AG20443 (cell line): ENCODE results near the gene RUFY3.
"Not testable (repeated sequence)": the region's sequence is repeated elsewhere in the genome, so short reads cannot be mapped to it uniquely, and the experiment has no call there.

Source experiments
- DNase-seq: peaks from one replicate; pipeline ENCODE4 v3.0.0; 2012; ENCODE audit warnings: low spot score, mixed read lengths

RUFY3 gene

DNA sequence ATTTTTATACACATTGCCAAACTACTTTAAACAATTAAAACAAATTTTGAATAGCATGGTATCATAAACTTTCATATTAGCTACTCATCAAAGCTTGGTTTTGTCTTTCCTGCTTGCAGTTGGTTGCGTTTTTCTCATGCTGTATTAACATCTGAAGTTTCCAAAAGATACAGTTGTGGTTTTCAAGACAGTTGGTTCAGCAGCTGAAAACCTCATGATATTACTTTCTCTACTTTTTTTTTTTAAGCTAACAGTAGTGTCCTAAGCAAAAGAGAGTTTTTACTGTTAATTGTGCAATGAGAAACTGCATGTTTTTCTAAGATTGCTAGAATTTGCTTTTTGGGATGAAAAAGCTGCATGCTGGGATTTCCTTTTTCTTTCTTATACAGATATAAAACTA lies 15.2 kb downstream of the RUFY3 start:
- no peak for DNase-seq

DNA sequence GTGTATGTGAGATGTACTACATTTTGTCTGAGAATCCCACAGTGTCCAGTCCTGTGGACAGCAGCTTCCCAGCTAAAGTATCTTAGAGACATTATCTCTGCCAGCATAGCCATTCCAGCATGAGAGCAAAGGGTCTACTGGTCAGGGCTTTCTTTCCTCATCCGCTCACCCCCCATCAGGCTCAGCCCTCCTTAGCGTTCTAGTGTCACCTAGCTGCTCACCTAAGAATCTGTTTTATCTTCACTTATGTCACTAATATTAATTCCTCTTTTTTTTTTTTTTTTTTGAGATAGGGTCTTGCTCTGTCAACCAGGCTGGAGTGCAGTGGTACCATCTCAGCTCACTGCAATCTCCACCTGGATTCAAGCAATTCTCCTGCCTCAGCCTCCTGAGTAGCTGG lies 15.6 kb downstream of the RUFY3 start:
- no peak for DNase-seq

DNA sequence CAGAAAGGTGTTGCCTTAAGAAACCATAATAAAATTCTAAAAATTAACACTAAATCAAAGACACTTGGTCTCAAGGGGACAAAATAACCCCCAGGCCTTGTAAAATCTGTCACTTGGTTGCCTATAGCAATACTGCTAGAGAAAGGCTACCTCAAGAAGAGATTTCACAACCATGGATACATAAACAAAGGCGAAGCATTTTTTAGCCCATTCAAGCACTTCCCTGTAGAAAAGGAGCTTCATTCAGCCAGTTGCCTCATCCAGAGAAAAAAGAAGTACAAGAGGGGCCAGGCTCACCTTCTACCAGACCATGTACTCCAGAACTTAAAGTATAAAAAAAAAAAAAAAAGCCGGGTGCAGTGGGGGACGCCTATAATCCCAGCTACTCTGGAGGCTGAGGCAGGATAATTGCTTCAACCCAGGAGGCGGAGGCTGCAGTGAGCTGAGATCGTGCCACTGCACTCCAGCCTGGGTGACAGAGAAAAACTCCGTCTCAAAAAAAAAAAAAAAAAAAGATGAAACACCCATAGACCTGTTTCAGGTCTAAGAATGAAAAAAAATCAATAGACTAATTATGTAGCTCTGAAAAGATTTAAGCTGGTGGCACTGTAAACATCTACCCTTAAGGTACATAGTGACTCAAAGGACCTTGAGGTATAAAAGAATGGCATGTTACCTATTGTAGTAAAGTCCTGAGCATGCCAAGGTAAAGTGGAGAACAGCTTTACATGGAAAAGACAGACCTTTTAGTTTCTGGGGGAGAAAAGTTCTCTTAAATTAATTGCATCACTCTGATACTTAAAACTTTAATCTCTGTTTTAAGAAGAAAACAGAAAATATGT lies 18.0 kb downstream of the RUFY3 start:
- no peak for DNase-seq

DNA sequence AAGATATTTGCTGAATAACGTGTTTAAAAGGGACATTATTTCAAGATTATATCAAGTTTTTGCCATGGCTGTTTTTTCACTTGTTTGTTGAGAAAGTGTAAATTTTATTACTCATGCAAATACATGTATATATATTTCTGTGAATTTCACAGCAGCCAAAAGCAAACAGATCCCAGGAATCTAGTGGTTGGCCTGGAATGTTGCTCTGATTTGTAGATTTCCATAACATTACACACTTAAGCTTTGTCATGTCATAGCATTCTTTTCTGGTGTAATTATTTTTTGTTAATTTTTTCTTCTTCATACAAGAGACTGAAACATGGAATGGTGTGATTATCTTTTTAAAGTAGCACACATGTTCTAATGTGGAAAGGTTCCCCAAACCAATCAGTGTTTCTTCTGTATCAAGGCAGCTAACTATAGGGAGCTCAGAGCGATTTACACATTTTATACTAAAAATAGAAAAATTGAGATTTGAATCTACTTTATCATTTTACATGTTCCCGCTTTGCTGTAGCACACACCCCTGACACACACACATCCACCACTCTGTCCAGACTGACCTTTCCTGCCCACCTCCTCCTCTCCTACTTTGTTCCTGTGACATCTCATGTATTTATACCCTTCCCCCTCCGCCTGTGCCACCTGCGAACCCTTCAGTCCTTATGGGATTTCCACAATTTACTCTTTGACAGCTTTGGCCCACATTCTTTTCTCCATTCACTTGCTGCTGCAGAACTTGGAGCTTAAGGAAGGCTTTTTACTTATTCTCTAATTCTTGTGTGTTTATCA lies 20.3 kb downstream of the RUFY3 start:
- peak; percentile 15 for DNase-seq

DNA sequence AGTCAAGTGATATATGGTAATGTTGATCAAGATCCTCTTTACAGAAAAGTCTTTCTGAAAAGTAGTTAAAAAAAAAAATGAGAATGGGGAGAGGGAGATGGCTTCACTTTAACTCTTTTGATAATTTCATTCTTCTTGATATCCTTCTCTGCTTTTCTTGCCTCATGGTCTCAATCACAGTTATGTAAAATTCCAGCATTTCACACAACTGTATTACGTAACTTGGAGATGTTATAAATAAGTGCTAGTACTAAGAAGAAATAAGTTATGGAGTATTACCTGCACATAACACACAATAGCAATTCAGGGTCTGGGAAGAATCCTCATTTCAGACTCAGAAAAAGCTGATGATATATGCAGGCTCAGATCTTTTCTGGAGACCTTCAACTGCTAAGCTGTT lies 22.0 kb downstream of the RUFY3 start:
- DNase-seq, result no peak

DNA sequence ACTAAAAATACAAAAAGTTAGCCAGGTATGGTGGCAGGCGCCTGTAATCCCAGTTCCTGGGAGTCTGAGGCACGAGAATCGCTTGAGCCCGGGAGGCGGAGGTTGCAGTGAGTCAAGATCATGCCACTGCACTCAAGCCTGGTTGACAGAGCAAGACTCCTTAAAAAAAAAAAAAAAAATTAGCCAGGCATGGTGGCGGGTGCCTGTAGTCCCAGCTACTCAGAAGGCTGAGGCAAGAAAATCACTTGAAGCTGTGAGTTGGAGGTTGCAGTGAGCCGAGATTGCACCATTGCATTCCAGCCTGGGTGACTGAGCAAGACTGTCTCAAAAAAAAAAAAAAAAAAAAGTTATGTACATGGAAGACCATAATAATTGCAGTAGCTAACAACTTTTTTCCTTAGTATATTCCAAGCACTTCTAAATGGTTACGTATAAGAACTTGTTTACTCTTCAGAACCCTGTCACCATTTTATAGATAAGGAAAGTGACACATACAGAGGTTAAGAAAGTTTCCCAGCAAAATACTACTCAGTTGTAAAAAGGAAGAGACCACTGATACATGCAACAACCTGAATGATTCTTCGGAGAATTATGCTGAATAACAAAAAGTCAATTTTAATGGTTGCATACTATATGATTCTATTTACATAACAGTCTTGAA lies 24.5 kb downstream of the RUFY3 start:
- no peak for DNase-seq

DNA sequence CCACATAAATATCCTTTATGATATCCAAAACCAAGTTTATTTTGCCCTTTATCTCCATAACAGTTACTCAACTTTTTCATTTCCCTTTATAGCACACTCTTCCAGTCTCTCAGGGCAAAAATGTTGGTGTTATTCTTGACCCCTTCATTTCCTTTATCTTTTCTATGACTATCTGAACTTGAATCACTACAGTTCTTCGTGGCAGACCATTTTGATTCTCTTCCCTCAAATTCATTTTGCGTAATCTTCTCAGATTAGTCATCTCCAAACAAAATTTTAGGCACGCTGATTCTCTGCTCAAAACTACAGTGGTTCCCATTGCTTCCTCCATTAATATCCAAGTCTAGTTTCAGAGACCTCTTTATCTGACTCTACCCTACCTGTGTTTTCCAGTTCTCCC lies 26.1 kb downstream of the RUFY3 start:
- DNase-seq, result no peak

DNA sequence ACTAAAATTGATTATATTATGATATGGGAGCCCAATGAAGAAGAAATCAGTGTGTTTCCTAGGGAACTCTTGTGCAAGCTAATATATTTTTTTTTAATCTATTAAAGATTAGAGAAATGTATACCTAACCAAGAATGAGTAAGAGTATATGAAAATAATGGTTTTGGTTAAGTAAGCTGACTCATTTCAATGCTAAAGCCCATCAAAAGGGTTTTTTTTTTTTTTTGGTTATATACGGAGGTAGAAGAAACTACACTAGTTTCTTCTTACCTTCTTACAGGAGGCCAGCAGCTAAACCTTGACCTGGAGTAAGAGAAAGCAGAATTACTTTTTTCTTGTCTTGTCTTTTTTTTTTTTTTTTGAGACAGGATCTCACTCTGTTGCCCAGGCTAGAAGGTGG lies 27.5 kb downstream of the RUFY3 start:
- DNase-seq, result no peak

DNA sequence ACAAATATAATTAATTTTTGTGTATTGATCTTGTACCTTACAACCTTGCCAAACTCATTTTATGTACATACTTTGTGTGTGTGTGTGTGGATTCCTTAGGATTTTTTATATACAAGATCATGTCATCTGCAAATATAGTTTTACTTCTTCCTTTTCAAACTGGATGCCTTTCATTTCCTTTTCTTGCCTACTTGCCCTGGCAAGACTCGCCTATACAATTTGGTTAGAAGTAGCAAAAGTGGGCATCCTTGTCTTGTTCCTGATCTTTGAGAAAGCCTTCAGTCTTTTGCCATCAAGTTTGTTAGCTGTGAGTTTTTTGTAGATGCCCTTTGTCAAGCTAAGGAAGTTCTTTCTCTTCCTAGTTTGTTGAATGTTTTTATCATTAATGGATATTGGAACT lies 30.5 kb downstream of the RUFY3 start:
- DNase-seq, result no peak

DNA sequence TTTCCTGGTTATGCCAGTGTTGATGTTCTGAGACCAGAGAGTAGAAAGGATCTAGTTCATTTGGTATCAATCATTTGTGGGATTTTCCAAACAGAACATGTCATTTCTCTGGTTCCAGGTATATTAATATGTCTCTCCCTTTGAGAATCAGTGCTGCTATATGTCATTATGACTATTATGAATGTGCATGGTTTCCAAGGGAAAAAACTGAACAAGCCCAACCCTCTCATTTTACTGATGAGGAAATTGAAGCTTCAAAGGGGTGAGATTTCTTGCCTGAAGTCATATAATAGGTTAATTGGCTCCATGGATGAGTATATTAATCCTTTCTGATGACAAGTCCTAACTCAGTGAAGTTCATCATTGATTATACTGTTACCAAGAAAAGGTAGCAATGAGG lies 31.9 kb downstream of the RUFY3 start:
- no peak for DNase-seq

DNA sequence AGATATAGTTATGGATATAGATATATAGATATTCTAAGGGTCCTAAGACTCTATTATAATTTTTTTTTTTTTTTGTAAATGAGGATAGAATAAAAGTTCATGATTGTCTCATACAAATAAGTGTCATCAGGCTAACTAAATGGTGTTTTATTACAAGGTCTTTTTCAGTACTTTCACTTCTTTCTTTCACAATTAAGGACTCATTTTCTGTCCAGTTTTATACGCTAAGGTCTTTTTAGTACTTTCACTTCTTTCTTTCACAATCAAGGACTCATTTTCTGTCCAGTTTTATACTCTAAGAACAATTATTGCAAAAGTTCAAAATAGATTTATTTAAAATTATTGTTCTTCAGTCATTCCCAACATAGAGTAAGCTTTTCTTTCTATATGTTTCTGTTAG lies 32.7 kb downstream of the RUFY3 start:
- no peak for DNase-seq

DNA sequence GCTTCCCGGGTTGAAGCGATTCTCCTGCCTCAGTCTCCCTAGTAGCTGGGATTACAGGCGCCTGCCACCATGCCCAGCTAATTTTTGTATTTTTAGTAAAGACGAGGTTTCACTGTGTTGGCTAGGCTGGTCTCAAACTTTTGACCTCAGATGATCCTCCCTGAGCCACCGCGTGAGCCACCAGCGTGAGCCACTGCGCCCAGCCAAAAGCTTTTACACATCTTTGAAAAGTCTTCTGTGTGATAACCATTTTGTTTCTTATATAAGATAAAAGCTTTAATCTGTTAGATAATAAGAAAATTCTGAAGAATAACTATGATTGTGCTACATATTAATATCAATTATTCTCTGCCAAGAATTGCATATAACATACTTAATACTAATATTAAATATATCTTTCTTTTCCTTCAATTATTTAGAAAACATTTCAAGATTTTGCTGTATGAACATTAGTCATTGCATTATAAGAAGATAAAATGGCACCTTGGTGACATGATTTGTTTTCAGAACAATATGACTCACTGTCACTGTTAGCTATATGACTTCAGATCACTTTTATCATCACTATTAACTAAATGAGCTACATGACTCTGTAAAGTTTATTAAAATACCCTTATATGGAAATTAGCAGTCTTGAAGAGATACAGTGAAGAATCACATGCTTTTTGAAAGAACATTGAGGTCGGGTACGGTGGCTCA lies 33.4 kb downstream of the RUFY3 start:
- DNase-seq, result no peak

DNA sequence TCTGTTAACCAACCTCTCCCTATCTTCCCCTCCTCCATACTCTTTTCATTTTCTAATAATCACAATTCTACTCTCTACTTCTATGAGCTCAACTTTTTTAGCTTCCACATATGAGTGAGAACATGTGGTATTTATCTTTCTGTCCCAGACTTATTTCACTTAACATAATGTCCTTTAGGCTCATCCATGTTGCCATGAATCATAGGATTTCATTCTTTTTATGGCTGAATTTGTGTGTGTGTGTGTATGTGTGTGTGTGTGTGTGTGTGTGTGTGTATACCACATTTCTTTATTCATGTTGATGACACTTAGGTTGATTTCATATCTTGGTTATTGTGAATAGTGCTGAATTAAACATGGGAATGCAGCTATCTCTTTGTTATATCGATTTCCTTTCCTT lies 37.4 kb downstream of the RUFY3 start:
- DNase-seq, result no peak

DNA sequence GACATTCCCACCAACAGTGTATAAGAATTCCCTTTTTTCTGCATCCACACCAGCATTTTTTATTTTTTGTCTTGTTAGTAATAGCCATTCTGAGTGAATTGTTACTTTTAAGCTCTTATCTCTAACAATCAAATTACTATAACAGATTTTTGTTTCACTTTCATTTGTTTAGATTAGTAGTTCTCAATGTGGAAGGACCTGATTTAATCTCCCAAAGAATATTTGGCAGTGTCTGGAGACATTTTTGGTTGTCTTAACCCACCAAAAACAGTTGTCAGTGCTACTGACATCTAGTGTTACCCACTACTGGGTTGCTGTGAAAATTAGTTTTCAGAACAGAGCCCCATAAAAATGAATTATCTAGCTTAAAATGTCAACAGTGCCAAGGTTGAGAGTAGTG lies 37.9 kb downstream of the RUFY3 start:
- DNase-seq, result no peak

DNA sequence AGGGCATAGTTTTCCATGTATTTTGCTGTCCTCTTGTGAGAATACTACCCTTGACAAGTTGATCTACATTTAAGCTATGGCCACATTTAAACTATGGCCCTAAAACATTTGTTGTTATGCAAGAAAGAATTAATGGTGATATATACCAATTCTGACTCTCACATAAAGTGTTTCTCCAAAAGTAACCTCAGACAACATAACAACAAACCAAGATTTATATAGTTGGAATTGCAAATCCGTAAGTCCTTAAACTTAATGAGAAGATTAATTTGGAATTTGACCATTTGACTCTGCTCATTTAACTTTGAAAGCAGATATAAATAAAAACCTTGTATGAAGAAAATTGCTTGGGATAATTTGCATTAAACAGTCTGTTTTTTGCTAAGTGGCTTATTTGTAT lies 38.9 kb downstream of the RUFY3 start:
- no peak for DNase-seq

DNA sequence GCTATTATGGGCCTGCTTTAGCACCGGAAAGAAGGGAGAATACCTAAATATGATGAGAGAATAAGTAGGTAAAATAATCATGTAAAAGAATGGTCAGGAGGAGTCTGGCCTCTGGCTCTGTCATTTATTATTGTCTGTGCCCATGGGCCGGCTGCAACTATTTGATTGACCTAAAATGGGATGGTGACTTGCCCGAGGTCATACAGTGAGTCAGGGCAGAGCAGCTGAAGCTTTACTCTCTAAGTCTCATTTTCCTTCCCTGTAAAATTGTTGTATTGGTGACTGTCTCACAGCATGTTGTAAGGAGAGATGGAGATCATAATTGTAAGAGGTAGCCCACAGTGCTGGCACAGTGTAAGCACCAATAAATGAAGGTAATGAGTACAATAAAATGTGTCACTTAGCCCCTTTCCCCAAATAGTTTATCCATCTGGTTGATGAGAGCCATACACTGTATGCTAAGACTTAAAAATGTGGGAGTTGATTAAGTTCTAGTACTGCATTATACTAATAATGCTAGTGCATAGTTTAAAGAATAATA lies 39.6 kb downstream of the RUFY3 start:
- DNase-seq, result peak; percentile 12

DNA sequence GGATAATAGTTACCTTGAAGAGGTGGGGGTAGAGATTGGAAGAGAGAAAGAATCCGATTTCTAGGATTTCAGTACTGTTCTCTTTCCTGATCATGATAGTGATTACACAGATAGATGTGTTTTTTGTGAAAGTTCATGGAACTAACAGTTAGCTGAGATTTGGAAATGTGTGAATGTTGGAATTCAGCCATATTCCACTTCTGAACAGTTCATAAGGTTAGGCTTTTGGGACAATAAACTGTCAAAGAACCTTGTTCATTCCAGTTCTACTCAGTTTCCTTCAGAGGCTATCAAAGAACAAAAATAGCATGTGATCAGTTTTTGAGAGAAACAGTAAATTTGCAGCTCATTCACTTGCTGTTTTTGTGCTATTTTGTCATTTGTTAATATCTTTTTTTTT lies 43.6 kb downstream of the RUFY3 start:
- DNase-seq, result no peak

DNA sequence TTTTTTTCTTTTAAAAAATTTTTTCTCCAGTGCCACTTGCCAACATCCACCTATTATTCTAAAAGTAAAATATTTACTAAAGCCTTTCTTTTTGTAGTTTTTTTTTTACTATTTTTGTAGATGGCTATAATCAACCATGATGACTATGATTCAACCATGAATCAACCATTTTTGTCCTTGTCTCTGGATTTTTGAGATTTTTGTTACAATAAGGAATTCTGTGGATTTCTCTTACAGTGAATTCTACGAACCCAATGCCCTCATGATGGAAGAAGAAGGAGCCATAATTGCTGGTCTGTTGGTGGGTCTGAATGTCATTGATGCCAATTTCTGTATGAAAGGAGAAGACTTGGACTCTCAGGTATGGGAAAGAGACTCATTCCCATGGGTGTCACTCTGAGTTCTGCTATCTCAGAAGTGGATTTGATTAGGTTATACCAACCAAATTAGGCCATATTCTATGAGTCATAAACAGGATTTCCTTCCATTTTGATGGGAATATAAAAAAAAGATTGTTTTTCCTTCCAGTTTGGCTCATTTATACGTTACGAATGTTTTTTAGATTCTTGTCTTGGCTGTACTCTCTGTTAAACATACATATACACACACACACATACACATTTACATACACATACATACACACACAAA lies 46.7 kb downstream of the RUFY3 start:
- peak; percentile 12 for DNase-seq

DNA sequence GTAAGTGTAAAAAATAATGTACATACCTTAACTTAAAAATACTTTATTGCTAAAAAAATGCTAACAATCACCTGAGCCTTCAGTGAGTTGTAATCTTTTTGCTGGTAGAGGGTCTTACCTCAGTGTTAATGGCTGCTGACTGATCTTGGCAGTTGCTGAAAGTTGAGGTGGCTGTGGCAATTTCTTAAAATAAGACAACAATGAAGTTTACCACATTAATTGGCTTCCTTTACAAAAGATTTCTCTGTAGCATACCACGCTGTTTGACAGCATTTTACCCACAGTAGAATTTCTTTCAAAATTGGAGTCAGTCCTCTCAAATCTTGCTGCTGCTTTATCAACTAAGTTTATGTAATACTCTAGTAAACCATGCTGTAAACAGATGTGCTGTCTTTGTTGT lies 47.6 kb downstream of the RUFY3 start:
- not testable (repeated sequence) for DNase-seq

DNA sequence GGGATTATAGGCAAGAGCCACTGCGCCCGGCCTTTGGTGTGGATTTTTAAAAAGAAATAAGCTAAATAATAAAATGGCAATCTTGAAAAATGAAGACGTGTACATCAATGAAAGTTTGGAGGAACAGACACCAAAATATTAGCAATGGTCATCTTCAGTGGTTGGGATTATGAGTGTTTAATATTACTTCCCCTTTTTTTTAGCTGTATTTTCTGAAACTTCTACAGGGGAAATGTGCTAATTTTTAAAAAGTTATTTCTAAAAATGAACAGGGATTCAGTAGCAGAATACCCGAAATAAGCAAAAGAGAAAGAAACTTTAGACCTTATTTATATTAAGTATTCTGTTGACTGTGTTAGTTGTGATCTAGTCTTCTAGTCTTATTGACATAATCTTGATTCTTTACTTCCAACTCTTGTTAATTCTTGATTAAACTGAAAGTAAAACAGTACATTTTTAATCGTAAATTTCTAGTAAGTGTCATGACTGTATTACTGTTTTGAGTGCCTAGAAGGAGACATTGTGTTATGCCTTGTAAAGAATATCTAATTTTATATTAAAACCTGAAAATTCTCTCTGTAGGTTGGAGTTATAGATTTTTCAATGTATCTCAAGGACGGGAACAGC lies 51.3 kb downstream of the RUFY3 start:
- no peak for DNase-seq

DNA sequence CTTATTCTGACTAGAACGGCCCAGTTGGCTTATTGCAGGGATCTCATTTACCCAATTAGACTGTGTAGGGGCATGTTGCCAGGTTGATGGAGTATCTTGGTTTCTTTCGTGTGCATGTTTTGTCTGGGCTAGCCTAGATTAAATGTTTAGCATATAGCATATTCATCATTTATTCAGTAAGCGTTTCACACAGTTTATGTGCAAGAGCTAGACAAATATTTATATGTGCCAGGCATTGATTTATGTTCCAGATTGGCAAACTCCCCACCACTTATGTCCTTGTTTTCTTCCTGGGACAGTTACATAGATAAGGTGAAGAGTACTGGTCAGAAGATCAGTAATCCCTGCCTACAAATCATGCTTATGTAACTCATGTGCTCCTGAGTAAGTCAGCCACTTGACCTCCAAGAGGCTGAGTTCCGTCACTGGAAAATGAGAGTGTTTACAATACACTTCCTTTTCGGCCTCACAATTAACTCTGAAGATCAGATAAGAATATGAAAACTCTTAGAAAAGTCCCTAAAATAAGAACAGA lies 57.2 kb downstream of the RUFY3 start:
- no peak for DNase-seq
